NCI-H2171 treated with DMSO at 0.1 percent for 48 hours (cell line): Measurements from ENCODE around the gene CARHSP1.
A peak's percentile ranks its signal among the peaks of the same experiment; 100 is the strongest.
"Not testable (repeated sequence)": the region's sequence is repeated elsewhere in the genome, so short reads cannot be mapped to it uniquely, and the experiment has no call there.

Experiments used
- DNase-seq: peaks from one replicate; lab custom pipeline; 2025; lab: John Stamatoyannopoulos, UW

CARHSP1 gene

DNA sequence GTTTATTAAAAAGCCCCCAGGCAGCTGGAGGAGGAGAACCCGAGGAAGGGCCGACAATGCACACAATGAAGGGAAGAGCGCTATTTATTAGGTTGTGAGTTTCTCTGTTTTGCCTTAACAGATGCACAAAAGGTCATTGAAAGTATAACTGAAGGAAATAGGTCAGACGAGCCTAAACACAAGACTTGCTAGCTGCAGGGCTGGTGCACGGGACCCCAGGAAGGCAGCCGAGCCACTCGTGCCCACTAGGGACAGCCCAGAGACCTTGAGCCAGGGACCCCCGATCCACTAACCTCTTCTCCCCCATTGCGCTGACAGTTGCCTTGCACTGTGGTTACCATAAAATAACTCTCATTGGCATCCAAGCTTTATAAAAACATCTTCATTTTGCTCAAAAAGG, 24.6 kb upstream of the CARHSP1 start:
- DNase-seq, result no peak

DNA sequence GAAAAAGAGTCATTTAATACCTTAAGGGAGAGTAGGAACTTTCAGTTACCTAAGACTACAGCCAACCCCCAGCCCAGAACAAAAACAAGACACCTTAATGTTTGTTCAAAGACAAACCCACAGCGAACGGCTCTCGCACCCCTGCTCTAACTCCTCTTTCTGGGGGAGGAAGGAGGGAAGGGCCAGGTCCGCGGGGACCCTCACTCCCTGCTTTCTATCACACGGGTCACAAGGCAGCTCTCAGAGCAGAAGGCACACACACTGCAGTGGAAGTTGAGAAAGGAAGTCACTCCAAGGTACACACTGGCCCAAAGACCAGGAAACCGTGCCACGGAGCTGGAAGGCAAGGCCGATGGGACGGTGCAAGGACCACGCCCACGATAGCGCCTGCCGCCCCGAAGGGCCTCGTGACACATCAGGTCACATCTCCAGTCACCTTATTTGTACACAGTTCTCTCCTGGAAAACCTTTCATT, 23.3 kb upstream of the CARHSP1 start:
- no peak for DNase-seq

DNA sequence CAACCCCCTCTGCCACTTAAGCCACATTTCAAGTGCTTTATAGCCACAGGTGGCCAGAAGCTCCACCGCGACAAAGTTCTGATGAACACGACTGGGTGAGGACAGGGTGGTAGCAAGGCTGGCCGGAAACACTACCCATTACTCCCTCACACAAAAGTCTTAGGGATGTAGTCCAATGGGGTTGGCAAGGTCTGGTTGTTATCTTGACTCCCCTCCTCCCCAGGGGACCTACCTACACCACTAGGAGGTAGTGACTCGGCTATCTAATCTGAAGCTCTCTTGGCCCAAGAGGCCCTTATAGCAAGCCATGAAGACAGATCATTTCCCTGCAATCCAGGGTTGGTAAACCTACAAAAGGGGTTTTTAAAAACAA, 21.7 kb upstream of the CARHSP1 start:
- DNase-seq, result no peak

DNA sequence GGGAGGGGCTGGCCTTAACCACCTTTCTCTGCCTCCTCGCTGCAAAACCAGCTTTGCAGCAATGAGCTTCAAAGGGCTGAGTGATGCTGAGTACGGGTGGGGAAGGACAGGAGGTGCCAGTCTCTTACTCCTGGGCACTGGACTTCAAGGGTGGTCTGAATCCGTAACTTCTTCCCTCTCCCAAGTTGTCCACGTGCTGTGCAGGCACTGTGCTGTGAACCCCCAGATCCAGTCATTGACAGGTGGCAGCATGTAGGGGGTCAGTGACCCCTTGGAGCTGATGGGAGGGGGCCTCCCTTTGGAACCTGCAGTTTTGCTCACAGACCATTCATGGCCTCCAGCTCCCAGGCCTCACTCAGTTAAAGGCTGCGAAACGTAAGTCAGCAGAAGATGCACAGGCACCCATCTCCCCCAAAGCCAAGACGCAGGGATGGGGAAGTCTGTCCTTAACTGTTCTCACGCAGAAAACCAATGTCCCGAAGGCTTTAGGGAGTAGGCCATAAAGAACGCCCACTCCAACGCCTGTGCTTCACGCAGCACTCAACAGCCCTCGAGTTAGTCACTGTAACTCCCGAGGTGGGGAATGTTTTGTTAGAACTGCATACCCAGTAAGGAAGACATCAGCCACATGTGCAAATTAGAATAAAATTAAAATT, 21.2 kb upstream of the CARHSP1 start:
- no peak for DNase-seq

DNA sequence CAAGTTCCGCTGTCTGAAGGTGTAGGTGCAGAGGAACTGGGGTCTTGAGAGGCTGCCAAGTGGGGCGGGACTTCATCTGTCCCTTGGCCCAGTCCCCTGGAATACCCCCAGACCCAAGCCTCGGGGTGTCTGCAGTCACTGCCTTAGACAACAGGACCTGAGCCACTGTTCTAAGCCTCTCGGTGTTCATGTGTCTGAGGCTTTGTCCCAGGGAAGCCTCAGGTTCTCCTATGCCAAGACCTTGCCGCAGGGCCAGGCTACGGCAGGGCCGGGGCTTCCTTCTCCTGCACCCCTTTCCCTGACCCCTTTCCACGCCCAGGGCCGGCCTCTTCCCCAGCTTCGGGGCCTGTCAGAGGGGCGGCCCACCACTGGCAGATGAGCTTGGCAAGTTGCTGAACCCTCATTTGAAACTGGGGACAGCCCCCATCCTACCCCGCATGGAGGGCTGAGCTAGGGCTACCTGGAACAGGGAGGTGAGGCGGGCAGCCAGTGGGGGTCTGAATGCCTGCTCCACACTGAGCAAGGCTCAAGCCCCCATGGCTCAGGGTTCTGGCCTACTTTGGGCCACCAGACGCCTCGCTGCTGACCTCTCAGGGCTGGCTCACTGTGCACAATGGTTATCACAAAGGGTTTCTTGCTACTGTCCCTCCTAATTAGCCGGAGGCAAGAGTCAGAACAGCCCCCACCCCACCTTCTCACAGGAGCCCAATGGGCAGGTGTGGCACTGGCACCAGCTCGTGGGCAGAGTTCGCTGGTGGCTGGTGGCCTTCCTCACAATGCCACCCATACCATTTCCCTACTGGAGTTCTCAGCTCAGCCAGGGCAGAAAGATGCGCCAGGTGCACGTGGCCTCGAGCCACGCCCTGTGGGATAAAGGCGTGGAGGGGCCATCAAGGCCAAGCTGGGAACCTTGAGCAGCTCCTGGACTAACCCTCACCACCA, 20.4 kb upstream of the CARHSP1 start:
- DNase-seq, result no peak

DNA sequence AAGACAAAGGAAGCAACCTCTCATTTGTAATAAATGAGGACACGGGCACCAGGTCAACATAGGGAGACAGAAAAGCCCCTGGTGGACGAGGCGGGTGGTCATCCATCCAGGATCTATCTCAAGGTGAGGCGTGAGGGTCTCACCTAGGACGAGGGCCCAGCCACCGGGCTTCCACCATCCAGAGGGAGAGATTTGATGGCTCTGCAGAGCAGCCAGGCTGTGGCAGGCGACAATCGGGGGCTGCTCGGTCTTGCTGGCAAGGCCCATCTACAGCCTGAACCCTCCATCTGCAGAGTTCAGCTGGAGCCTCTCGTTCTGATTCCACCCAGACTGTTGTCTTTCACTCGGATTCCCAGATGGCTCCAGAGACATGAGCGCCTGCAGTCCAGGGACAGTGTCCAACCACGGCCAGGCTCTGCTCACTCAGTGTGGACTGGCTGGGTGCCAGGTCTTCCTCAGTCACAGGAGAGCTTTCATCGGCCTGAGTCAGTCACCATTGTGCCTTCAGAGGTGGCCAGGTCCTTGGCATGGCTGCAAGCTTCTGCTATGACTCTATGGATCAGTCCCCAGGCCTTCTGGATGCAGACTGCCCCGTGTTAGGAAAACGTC, 19.2 kb upstream of the CARHSP1 start:
- DNase-seq, result no peak

DNA sequence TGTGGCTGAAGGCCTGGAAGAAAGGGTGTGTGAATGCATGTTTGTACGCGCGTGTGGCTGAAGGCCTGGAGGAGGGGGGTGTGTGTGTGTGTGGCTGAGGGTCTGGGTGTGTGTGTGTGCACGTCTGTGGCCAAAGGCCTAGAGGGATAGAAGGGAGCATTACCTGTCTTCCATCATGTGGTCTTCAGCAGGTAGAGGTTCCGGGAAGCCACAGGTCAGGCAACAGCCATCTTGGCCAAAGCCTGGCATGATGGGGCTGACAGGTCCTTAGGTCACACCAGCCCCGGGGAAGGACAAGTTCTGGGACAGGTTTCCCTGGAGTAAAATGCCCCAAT, 18.6 kb upstream of the CARHSP1 start:
- no peak for DNase-seq

DNA sequence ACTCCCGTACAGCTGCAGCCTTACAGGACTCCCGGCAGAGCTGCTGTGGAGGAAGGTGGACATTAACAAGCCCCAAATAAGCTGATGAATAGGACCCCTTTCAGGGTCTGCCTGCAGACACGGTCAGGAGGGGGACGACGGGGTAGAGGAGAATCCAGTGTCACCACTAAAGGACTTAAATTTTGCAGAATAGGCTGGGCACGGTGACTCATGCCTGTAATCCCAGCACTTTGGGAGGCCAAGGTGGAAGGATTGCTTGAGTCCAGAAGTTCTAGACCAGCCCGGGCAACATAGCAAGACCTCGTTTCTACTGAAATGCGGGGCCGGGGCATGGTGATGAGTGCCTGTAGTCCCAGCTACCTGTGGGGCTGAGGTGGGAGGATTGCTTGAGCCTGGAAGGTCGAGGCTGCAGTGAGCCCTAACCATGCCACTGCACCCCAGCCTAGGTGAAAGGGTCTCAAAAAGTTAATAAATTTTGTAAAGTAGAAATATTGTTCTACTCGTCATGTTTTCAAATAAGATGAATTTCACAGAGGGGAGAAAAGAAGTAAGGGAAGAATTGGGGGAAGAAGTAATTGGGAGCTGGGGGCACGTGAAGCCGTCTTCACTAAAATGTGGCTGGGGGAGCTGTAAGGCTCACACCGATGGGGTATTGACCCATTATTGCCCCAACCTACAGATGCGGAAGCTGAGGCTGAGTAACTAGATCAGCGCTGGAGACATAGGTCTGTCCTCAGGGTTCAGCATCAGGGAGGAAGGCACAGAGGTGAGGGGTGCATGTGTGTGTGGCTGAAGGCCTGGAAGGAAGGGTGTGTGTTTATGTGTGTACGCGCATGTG, 18.0 kb upstream of the CARHSP1 start:
- no peak for DNase-seq

DNA sequence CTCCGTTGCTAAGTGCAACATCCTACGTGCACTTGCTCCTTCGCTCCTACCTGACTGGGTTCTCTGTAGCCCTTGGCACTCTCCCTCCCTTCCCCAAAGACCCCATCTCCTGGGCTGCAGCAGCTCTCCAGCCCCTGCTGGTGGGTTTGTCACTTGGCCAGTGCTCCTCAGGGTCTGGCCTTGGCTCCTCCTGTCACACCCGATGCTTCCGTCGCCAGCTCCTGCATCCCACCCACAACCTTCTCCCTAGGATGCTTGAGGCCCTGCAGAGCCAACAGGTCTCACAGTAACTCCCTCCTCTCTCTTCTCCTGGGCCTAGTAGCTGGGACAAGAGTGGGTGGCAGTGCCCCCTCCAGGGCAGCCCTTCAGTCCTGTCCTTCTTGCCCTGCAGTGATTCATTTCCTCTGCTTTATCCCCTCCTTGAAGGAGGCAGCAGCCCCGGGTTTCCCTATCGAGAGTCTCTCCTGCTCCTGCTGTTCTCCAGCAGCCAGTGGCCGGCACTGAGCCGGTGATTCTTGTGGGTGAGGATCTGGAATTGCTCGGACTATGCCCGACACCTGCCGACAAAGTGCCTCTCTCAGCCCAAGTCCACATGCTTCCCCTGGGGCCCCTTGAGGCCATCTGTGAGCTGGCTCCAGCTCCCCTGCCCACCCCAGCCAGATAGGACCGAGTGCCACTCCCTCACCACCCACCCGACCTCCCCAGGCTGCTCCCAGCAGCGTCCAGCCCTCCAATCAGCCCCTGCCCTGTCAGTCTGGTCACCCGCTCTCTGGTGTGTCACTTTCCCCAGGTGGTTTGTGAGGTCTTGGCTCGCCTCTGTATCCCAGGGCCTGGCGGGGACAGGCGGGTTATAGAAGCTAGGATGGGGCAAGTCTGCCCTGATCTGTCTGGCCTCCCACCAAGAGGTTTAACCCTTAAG, 17.1 kb upstream of the CARHSP1 start:
- DNase-seq, result peak; percentile 9

DNA sequence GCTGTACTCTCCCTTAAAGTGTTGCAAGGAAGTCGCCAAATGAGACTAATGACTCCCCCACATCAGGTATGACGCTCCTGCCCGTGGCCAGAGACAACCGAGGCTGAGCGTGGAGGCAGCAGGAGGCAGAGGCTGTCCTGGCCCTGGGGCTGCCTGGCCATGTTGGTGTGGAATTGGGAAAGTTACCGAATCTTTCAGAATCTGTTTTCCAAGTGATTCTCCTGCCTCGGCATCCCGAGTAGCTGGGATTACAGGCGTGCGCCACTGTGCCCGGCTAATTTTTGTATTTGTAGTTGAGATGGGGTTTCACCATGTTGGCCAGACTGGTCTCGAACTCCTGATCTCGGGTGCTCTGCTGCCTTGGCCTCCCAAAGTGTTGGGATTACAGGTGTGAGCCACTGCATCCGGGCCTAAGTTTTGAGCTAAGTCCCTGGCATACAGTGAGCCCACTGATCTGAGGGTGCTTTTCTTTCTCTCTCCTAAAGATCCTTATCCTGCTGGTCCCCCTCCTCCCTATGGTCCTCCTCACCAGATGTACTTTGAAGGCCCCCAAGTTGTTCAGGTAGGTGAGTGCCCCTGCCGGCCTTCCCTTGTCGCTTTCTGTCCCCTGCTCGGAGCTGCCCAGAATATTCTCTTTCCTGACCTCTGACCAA, 14.0 kb upstream of the CARHSP1 start:
- DNase-seq, result no peak

DNA sequence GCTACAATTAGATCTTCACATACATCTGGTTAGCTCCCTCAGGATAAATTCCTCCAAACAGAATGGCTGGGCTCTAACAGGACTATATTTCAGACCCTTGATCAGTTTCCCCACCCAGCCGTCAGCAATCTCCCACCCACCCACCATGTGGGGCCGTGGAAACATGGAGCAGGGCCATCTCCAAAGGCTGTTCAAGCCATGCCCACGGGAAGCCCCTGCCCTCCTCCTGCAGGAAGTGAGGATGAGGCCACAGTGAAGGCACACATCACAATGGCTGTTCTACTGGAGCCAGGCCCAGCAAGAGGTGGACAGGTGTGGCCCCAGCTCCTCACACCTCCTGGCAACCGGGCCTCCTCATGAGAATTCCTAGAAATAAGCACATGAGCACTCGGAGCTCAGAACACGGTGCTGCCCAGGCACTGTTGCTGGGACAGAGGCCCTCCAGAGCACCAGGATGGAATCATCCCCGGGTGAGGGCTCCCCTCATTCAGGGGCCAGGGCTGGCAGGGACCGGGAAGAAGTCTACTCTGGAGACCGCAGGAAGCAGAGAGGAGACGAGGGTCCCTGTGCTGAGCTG, 13.3 kb upstream of the CARHSP1 start, which contains the start of gene LITAFD:
Gene LITAFD (plus strand): TSS at position 311 of the 577 bp plus-strand sequence. CDS start 2,005 bp downstream, outside the sequence.
- no peak for DNase-seq

DNA sequence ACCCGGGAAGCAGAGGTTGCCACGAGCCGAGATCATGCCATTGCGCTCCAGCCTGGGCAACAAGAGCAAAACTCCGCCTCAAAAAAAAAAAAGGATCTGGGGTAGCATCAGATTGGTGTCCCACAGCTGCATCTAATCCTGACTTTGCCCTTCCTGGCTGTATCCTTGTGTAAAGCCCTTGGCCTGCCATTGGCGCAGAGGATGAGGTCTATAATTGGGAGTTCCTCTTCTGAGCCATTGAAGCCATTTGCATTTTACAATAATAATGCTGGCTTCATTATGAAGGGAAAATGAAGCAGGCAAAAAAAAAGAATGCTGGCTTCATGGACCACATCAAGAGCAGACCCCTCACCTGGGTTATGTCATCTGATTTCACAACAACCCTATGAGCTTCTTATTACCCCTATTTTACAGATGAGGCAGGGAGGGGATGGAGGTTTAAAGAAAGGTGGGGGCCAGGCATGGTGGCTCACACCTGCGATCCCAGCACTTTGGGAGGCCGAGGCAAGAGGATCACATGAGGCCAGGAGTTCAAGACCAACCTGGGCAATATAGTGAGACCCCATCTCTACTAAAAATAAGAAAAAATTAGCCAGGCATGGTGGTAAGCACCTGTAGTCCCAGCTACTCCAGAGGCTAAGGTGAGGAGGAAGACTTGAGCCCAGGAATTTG, 12.2 kb upstream of the CARHSP1 start:
- no peak for DNase-seq

DNA sequence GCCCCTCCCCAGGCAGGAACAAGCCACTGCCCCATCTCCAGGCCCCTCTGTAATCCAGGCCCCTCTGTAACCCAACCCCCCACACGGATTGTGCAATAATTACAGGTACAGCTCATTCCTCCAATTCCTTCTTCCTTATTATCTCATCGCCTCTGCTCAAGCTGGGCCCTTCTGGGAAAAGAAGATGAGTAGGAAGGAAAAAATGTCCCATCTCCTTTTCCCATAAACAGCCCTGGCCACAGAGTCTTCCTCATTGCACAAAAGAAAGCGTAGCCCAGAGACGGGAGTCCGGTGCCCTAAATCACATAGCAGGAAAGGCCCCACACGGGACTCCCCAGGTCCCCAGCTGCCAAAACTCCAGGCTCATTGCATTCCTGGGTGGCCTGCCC, 9.7 kb upstream of the CARHSP1 start:
- no peak for DNase-seq

DNA sequence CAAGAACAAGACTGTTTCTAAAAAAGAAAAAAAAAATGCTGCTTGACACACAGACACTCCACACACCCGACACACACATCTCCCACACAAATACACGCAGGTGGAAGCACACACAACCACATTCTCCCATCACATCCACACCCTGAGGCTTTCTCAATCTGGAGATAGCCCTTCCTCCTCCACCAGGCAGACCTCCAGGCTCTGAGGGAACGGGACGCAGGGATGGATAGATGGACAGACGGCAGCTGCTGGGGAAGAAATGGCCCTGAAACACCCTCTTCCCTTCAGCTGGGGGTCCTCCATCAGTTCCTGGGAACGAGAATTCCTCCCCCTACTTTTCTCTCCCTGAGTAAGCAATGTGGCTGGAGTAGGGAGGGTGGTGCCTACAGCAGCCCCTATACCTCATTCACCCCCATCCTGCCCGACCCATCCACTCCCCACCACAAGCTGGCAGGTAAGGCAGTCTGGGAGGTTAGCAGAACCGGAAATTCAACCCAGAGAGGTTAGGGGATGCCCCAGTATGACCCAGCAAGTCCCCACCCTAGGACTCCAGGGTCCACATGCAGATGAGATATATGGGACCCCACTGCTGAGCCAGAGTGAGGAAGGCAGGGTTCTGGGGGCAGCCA, 9.2 kb upstream of the CARHSP1 start:
- DNase-seq, result no peak

DNA sequence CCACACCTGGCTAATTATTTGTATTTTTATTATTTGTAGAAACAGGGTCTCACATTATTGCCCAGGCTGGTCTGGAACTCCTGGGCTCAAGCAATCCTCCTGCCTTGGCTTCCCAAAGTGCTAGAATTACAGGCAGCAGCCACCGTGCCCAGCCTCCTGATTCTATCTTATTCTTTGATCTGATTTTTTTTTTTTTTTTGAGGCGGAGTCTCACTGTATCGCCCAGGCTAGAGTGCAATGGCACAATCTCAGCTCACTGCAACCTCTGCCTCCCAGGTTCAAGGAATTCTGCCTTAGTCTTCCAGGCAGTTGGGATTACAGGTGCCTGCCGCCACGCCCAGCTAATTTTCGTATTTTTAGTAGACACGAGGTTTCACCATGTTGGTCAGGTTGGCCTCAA, 6.5 kb upstream of the CARHSP1 start:
- not testable (repeated sequence) for DNase-seq

DNA sequence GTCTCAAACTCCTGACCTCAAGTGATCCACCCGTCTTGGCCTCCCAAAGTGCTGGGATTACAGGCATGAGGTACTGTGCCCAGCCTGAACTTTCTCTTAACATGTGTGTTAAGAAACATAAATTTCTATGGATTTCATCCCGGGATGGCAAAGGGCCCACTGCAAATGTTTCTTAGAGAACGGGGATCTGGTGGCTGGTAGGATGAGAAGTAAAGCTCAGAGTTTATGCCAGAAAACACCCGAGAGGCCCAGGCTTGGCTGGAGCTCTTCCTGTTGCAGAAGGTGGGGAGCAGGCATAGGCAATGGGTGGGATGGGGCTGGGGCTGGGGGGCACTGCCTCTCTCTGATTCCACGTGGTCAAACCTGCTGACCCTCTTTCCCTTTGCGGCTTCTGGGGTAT, 5.6 kb upstream of the CARHSP1 start:
- DNase-seq, result no peak

DNA sequence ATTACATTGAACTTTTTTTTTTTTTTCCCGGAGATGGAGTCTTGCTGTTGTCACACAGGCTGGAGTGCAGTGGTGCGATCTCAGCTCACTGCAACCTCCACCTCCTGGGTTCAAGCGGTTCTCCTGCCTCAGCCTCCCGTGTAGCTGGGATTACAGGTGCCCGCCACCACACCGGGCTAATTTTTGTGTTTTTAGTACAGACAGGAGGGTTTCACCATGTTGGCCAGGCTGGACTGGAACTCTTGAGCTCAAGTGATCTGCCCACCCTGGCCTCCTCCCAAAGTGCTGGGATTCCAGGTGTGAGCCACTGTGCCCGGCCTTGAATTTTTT, 5.0 kb upstream of the CARHSP1 start:
- DNase-seq, result not testable (repeated sequence)

DNA sequence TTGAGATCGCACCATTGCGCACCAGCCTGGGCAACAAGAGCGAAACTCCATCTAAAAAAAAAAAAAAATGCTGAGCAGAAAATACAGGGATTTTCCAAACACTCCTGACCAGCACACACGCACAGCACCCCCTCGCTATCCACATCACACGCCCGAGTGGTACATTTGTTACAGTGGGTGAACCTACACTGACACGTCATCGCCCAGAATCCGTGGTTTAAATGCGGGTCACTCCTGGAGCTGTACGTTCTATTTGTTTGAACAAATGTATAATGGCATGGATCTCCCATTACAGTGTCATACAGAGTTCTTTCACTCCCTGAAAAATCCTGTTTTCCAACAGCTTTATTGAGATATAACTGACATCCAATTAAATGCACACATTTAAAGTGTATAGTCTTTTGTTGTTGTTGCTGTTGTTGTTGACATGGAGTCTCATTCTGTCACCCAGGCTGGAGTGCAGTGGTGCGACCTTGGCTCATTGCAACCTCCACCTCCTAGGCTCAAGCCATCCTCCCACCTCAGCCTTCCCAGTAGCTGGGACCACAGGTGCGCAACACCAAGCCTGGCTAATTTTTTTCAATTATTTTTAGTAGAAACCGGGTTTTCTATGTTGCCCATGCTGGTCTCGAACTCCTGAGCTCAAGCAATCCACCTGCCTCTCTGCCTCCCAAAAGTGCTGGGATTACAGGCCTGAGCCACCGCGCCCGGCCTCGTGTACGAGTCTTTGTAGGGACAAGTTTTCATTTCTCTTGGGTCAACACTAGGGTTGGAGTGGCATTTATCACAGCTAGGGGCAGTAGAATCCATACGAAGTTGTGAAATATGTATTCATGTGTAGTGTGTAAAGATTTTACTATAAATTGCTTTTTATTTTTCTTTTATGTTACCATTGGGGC, 4.4 kb upstream of the CARHSP1 start:
- no peak for DNase-seq
